SU-DHL-6 (cell line): ENCODE data around the gene PTBP3.

Experiments
- EZH2phosphoT487 ChIP-seq: fragments of 200-600 bp; sonication (generic), shearing (Covaris generic); conservative IDR thresholded peaks from 2 replicates; pipeline ENCODE4 v1.6.1; 2018; ENCODE audit warnings: mild to moderate bottlenecking, antibody characterized with exemption, low read length, moderate library complexity, mixed read lengths
- TF ChIP-seq, protein P1 (sequence below): fragments of 200-600 bp; sonication (generic); IDR thresholded peaks from one replicate; pipeline ENCODE4 v1.5.1; 2017; ENCODE audit warnings: antibody characterized with exemption, mild to moderate bottlenecking, low read length, moderate library complexity; ENCODE audit not compliant: insufficient read depth, poor library complexity, severe bottlenecking

DNA sequence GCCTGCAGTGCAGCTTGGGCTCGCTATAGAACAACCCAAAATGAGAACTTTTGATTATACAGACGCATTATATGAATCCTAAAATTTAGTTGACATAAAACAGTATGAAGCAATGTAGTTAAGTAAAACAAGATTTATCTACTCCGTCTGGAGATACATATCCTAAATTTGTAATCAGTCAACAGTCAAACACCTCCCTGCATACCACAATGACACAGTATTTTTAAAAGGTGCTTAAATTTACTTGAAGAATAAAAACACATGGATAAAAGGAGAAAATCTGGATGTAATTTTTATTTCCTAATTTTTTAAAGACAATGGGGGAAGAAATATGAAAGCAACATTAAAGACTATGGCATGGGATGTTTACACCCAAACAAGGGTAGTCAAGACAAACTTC lies 70.8 kb downstream of the PTBP3 start:
- TF ChIP-seq, protein P1, sequence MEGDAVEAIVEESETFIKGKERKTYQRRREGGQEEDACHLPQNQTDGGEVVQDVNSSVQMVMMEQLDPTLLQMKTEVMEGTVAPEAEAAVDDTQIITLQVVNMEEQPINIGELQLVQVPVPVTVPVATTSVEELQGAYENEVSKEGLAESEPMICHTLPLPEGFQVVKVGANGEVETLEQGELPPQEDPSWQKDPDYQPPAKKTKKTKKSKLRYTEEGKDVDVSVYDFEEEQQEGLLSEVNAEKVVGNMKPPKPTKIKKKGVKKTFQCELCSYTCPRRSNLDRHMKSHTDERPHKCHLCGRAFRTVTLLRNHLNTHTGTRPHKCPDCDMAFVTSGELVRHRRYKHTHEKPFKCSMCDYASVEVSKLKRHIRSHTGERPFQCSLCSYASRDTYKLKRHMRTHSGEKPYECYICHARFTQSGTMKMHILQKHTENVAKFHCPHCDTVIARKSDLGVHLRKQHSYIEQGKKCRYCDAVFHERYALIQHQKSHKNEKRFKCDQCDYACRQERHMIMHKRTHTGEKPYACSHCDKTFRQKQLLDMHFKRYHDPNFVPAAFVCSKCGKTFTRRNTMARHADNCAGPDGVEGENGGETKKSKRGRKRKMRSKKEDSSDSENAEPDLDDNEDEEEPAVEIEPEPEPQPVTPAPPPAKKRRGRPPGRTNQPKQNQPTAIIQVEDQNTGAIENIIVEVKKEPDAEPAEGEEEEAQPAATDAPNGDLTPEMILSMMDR = no peak
- TF ChIP-seq EZH2phosphoT487 = no peak
